SK-MEL-5 (cell line): ENCODE measurements around the gene UNC80. TPM values are rescaled to one million over a fixed set of nuclear protein-coding genes. Genes with fewer than 3 reads are reported as not detected.

Experiments
- DNase-seq: peaks from one replicate; pipeline ENCODE4 v3.0.0-alpha.2; 2016; ENCODE audit warnings: low read depth, low spot score
- in situ Hi-C: cut with HindIII; loops from 2 replicates; pipeline ENCODE4 v1.10.0; 2016; ENCODE audit warnings: low sequenced_read_pairs, high pct_unique_total_duplicates, low pct_unique_long_range_greater_than_20kb
- small RNA-seq, 2 experiments: library from RNA; depleted of rRNA; stranded (forward); fragments of <200 nt; gene quantifications; one replicate each; pipeline ENCODE3, GENCODE V24; 2014
- total RNA-seq: library from RNA; depleted of rRNA; stranded (reverse); fragments of >200 nt; shearing (Covaris generic); gene quantifications from 2 replicates; pipeline ENCODE4 v1.2.3, GENCODE V29; 2014; rRNA removed

The UNC80 gene
- total RNA-seq, 1 experiment from 2014 or later = 2.1 TPM

GRCh38 chr2:210035679-210036078 is 264.0 kb downstream of the UNC80 start:
- DNase-seq = no peak
- in situ Hi-C loops = no loop called here

- in situ Hi-C loops = no loop called here
- DNase-seq = no peak
Observed at GRCh38 chr2:210038078-210038477, 266.4 kb downstream of the UNC80 start.

- in situ Hi-C loops = no loop called here
- DNase-seq = no peak
Observed at GRCh38 chr2:210046851-210047500, 275.3 kb downstream of the UNC80 start.

Small RNA genes lying within 50 kb of the gene (small RNA-seq; reads per million reads assigned to genes)
- 0.02 to 0.05 reads per million in 2 experiments for gene RNA5SP118

Other genes starting within 250 kb of the UNC80 start
- 87.2 and 94.4 TPM in 2 replicates for gene RPE, start 230.8 kb downstream of the UNC80 start, total RNA-seq